Measurements from ENCODE around the gene MAP1B. TPM values are rescaled to one million over a fixed set of nuclear protein-coding genes. Genes with fewer than 3 reads are reported as not detected.
"Not testable (repeated sequence)": the region's sequence is repeated elsewhere in the genome, so short reads cannot be mapped to it uniquely, and the experiment has no call there.

The MAP1B gene
- polyA plus RNA-seq (2012; ENCODE audit: insufficient read depth, insufficient read length): 1.0 TPM

- H3K4me3 ChIP-seq (ENCODE audit: low read length): peak within 1 kb of the TSS; percentile 46
- DNase-seq (ENCODE audit: low read depth, low spot score): no peak
Observed at GRCh38 chr5:72107131-72107900, at the start of gene MAP1B. MAP1B (plus strand) TSS chr5:72107475; CDS start chr5:72107532, 57 bp downstream.

GRCh38 chr5:72057816-72058215, 49.5 kb upstream of the MAP1B start:
- H3K4me3 ChIP-seq (ENCODE audit: low read length): no peak overlapping the region
- no peak for DNase-seq (ENCODE audit: low read depth, low spot score)

DNA sequence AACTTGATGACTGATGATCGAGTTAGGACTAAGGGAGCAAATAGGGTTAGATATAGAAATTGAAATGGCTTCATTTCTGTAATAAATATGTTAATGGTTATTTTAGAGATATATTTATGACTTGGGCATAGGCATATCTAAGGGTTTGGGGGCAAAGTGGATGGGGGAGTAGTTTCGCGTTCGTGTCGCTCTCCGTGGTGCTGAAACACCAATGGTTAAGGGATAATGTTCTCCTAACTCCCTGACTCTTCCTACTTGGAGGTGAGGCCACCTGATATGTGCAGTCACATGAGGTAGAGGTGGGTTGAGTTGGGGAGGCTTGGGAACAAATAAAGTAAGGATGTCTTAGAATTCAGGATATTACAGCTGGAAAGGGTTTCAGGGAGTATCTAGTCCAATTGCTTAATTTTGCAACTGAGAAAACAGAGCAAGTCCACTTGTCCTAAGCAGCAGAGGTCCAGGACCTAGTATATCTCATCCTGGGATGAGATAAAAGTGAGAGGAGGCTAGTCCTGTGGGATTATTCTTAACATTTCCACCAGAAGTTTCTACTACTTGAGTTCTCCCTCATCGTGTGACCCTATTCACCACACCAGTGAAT, 44.0 kb upstream of the MAP1B start:
- H3K4me3 ChIP-seq (ENCODE audit: low read length): no peak overlapping the region
- peak; percentile 29 for DNase-seq (ENCODE audit: low read depth, low spot score)

DNA sequence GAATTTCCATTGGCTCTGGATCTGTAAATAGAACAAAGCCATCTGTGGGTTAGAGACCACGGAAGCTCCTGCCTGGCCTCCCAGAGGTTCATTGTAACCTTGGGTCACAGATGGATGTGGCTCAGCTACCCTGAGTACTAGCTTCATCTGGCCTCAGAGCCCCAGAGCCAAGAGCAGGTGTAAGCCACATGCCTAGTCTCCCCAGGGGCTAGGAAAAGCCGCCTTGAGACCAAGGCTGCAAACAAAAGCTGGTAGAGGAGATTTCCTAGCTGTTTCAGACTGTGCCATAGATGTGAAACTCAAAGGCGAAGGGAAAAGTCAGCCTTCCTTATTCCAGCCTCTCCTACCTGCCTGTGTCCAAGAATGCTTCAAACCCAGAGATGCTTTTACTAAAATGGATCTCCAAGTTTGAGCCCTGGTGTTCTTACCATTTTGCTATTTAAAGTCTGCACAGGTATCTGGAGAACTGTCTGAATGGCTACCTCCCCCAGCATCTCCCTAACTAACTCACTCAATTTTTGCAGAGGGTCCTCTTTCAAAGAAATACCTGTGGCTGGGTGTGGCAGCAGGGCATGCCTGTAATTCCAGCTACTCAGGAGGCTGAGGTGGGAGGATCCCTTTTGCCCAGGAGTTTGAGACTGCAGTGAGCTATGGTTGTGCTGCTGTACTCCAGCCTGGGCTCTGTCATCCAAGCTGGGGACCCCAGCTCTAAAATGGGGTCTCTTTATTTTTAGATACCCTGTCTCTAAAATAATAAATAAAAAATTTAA, 42.3 kb upstream of the MAP1B start:
- no peak for DNase-seq (ENCODE audit: low read depth, low spot score)
- no peak overlapping the region for H3K4me3 ChIP-seq (ENCODE audit: low read length)

GRCh38 chr5:72065751-72066255, 41.5 kb upstream of the MAP1B start:
- no peak overlapping the region for H3K4me3 ChIP-seq (ENCODE audit: low read length)
- no peak for DNase-seq (ENCODE audit: low read depth, low spot score)

DNA sequence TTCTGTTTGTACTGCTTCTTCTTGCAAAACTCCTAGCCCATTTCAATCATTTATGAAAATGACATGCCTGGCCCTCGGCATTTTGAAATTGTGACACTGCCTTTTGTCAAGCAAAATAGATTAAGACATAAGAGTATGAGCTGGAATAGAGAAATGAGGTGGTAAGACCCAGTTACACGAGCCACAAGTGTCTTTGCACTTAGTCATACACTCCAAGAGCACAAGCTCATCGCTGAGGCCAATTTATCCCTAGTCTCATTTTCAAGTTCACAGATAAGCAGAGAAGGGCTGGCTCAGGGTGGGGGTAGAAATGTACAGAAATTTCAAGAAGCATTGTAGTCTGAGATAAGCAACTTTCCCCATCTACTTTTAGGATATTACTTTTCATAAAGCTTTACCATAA, 40.6 kb upstream of the MAP1B start:
- DNase-seq (ENCODE audit: low read depth, low spot score): no peak
- H3K4me3 ChIP-seq (ENCODE audit: low read length): no peak overlapping the region

GRCh38 chr5:72067682-72068470, 39.4 kb upstream of the MAP1B start:
- no peak for DNase-seq (ENCODE audit: low read depth, low spot score)
- H3K4me3 ChIP-seq (ENCODE audit: low read length): no peak overlapping the region

DNA sequence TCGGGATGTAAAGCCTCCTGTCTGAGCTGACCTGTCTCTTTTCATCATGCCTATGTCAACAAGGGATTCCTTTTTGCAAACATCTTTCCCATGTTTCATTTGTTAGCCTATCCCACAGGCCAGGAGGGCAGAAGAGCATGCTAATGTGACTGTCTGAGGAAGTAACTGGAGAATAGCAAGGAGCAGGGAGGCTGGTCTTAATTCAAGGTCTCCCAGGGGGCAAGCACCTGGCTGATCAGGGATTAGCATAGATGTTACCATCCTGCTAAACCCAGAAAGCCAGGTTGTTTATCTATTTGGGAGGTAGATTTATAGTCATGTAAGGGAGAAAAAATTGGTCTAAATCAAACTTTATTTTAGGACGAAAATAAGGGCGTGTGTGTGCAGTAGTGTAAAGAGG, 36.7 kb upstream of the MAP1B start:
- no peak for DNase-seq (ENCODE audit: low read depth, low spot score)
- H3K4me3 ChIP-seq (ENCODE audit: low read length): no peak overlapping the region

- no peak for DNase-seq (ENCODE audit: low read depth, low spot score)
Observed at GRCh38 chr5:72071906-72072305, 35.4 kb upstream of the MAP1B start.

GRCh38 chr5:72074251-72074650, 33.0 kb upstream of the MAP1B start:
- no peak overlapping the region for H3K4me3 ChIP-seq (ENCODE audit: low read length)
- DNase-seq (ENCODE audit: low read depth, low spot score): no peak

More at GRCh38 chr5:72071906-72072305, 35.4 kb upstream of the MAP1B start:
- no peak overlapping the region for H3K4me3 ChIP-seq (ENCODE audit: low read length)

GRCh38 chr5:72075461-72075860, 31.8 kb upstream of the MAP1B start:
- no peak for DNase-seq (ENCODE audit: low read depth, low spot score)
- H3K4me3 ChIP-seq (ENCODE audit: low read length): no peak overlapping the region

DNA sequence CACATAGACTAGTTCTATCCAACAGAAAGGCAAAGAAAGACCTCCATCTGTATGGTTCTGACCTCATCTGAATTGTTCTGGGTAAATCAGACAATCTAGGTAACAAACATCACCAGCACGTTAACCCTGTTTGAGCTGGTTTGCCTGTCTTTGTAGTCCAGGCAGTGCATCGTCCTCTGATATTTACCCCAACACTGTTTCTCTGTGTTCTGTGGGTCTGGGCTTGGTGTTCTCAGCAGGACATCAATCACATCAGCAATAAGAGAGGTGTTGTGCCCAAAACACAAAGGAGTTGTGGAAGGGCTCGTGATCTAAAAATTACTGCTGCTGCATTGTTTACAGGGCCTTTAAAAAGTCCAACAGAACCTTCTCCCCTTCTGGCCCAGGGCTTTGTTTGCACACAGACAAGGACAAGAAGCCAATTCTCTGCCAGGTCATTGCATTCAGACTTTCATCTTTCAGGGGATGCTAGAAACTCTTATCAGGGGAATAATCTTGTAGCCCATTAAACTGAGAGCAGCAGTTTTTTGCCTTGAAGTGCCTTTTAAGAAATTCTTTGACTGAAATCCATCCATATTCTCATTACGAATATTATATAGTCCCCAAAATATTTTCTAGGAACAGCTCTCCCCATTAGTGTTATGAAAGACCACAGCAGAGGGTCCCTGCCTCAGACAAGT, 30.5 kb upstream of the MAP1B start:
- no peak overlapping the region for H3K4me3 ChIP-seq (ENCODE audit: low read length)
- no peak for DNase-seq (ENCODE audit: low read depth, low spot score)

DNA sequence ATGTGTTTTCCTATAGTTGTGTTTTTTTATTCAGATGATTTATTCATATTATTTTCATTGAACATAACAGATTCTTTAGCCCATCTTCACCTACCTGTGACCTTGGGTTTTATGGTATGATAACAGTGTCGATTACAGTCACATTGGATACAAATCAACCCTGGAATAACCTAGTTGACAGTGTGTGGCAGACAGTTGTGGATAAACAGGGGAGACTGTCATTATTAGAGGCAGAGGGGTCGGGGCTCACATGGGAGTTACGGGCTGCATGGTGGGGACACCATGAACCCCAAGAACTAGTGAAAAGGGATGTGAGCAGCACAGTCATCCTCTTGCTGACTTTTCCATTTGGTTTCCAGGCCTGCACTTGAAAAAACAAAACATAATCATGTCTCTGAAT, 29.9 kb upstream of the MAP1B start:
- no peak for DNase-seq (ENCODE audit: low read depth, low spot score)
- no peak overlapping the region for H3K4me3 ChIP-seq (ENCODE audit: low read length)

GRCh38 chr5:72079288-72079687, 28.0 kb upstream of the MAP1B start:
- no peak for DNase-seq (ENCODE audit: low read depth, low spot score)
- no peak overlapping the region for H3K4me3 ChIP-seq (ENCODE audit: low read length)

GRCh38 chr5:72082048-72082447, 25.2 kb upstream of the MAP1B start:
- no peak for DNase-seq (ENCODE audit: low read depth, low spot score)
- no peak overlapping the region for H3K4me3 ChIP-seq (ENCODE audit: low read length)

GRCh38 chr5:72084876-72085275, 22.4 kb upstream of the MAP1B start:
- no peak overlapping the region for H3K4me3 ChIP-seq (ENCODE audit: low read length)
- DNase-seq (ENCODE audit: low read depth, low spot score): no peak

DNA sequence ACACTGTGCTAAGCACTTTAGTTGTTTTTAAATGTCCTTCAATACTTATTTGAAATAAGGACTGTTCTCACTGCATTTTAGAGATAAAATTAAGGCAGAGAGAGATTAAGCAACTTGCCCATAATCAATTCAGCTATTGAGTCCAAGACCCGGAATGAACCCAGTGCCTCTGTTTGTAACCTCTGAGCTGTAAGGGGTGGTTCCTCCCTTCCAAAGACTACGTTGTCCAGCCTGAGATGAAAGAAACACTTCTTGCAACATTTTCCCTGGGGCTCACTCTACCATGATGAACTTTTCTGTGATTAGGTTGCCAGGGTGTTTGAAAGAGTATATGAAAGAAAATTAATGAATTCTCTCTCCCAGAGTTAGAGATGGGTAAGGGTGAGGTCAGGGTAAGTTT, 22.0 kb upstream of the MAP1B start:
- H3K4me3 ChIP-seq (ENCODE audit: low read length): no peak overlapping the region
- DNase-seq (ENCODE audit: low read depth, low spot score): no peak

DNA sequence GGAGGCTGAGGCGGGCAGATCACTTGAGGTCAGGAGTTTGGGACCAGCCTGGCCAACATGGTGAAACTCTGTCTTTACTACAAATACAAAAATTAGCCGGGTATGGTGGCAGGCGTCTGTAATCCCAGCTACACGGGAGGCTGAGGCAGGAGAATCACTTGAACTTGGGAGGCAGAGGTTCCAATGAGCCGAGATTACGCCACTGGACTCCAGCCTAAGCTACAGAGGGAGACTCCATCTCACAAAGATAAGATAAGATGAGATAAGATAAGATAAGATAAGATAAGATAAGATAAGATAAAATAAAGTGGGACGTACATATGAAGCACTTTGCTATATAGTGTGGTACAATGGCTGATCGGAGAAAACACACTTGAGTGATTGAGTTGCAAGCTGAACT, 17.6 kb upstream of the MAP1B start:
- H3K4me3 ChIP-seq (ENCODE audit: low read length); DNase-seq (ENCODE audit: low read depth, low spot score): not testable (repeated sequence)

DNA sequence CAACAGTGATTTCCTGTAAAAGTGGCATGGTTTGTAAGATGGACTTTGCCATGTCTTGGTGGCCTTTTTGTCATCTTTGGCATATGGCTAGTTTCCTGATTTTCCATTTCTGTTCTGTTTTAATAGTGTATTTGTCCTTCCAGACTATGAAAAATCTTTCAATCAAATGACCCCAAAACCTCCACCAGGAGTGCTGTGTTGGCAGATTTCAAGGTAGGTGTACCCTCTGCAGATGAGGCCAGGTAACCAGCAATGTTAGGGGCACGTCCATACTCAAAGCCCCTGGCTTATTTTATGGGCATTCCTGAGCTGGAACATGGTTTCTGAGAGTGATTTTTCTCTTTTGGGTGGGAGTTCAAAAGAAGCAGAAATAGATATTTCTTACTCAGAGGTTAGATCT, 15.2 kb upstream of the MAP1B start:
- no peak overlapping the region for H3K4me3 ChIP-seq (ENCODE audit: low read length)
- DNase-seq (ENCODE audit: low read depth, low spot score): no peak

Data from Jurkat, Clone E6-1 (cell line).